ENCODE results near the gene ZC3H10. TPM values are rescaled to one million over a fixed set of nuclear protein-coding genes. Genes with fewer than 3 reads are reported as not detected.
A peak's percentile ranks its signal among the peaks of the same experiment; 100 is the strongest.

Gene ZC3H10
- total and polyA plus RNA-seq, 2 of the 13 experiments (the other 11 are each of a cell fraction or from before 2014, with no cell fraction given): 0.70 to 2.3 TPM

DNA sequence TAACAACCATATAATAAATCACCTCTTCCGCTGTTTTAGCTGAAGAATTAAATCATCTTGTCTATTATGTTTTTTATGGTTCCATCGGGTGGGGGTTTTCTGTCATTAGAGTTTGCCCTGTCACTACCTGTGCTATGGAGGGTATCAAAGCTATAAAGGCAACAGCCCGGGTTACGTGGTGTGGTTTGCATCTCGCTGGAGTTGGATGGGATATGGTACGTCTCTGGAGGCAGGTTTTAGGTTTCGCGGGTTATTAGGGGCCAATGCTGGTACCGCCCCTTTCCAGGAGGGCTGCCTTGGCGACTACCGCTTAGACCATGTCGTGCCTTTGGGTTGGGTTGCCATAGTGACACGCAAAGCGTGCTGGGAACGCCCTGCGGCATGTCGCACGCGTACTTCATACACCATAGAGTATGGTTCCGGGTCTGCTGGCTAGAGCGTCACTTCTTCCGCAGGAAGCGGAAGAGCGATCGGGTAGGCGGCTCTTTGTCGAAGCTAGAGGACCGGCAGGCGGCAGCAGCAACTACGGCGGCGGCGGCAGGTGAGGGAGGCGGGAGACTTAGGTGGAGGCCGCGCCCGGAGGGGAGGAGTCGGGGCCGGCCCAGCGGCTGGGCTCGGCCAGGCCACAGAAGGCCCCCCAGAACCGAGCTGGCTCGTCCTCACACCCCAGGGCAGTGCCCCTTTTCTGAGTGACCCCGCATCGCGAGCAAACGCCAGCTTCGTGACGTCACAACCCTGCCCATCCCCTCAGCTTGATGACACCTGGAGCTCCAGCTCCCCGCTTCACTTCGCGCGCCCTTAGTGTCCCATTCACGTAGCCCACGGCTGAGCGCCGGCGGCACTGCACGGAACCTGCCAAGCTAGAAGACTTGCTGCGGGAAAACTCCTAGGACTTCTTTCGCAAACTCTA lies at the start of gene ZC3H10 (continued):
- TF ChIP-seq, protein P1, sequence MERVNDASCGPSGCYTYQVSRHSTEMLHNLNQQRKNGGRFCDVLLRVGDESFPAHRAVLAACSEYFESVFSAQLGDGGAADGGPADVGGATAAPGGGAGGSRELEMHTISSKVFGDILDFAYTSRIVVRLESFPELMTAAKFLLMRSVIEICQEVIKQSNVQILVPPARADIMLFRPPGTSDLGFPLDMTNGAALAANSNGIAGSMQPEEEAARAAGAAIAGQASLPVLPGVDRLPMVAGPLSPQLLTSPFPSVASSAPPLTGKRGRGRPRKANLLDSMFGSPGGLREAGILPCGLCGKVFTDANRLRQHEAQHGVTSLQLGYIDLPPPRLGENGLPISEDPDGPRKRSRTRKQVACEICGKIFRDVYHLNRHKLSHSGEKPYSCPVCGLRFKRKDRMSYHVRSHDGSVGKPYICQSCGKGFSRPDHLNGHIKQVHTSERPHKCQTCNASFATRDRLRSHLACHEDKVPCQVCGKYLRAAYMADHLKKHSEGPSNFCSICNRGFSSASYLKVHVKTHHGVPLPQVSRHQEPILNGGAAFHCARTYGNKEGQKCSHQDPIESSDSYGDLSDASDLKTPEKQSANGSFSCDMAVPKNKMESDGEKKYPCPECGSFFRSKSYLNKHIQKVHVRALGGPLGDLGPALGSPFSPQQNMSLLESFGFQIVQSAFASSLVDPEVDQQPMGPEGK (CRISPR knock-in tag; IDR thresholded peaks at IDR 0.05): 0 out of 2 replicates have a peak, but pooled peaks have one; percentile 18
- TF ChIP-seq ZNF350 (CRISPR knock-in tag; IDR thresholded peaks at IDR 0.05; ENCODE audit: borderline replicate concordance, low read depth): peak; percentile 93
- peak; percentile 85 for TF ChIP-seq DR1 (CRISPR knock-in tag; IDR thresholded peaks at IDR 0.05)
- TF ChIP-seq FOXO1 (CRISPR knock-in tag; IDR thresholded peaks at IDR 0.05): peak; percentile 23; the same call in 1 of the 2 replicates
- TF ChIP-seq EP300 (IDR thresholded peaks at IDR 0.05; ENCODE audit: low read depth in 2 of 2, low read length in 2 of 2): peak in 1 of 2 experiments; percentile 73; a peak in 3 of 4 replicates
- peak; percentile 57; the same call in 1 of the 2 replicates for TF ChIP-seq EP300 (CRISPR knock-in tag; IDR thresholded peaks at IDR 0.05; ENCODE audit: borderline replicate concordance)
- 0 out of 2 replicates have a peak, but pooled peaks have one; percentile 38 for TF ChIP-seq ZNF761 (CRISPR knock-in tag; conservative IDR thresholded peaks at IDR 0.05)
- TF ChIP-seq, protein P2, sequence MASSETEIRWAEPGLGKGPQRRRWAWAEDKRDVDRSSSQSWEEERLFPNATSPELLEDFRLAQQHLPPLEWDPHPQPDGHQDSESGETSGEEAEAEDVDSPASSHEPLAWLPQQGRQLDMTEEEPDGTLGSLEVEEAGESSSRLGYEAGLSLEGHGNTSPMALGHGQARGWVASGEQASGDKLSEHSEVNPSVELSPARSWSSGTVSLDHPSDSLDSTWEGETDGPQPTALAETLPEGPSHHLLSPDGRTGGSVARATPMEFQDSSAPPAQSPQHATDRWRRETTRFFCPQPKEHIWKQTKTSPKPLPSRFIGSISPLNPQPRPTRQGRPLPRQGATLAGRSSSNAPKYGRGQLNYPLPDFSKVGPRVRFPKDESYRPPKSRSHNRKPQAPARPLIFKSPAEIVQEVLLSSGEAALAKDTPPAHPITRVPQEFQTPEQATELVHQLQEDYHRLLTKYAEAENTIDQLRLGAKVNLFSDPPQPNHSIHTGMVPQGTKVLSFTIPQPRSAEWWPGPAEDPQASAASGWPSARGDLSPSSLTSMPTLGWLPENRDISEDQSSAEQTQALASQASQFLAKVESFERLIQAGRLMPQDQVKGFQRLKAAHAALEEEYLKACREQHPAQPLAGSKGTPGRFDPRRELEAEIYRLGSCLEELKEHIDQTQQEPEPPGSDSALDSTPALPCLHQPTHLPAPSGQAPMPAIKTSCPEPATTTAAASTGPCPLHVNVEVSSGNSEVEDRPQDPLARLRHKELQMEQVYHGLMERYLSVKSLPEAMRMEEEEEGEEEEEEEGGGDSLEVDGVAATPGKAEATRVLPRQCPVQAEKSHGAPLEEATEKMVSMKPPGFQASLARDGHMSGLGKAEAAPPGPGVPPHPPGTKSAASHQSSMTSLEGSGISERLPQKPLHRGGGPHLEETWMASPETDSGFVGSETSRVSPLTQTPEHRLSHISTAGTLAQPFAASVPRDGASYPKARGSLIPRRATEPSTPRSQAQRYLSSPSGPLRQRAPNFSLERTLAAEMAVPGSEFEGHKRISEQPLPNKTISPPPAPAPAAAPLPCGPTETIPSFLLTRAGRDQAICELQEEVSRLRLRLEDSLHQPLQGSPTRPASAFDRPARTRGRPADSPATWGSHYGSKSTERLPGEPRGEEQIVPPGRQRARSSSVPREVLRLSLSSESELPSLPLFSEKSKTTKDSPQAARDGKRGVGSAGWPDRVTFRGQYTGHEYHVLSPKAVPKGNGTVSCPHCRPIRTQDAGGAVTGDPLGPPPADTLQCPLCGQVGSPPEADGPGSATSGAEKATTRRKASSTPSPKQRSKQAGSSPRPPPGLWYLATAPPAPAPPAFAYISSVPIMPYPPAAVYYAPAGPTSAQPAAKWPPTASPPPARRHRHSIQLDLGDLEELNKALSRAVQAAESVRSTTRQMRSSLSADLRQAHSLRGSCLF (CRISPR knock-in tag; IDR thresholded peaks at IDR 0.05; ENCODE audit: borderline replicate concordance): no peak
- TF ChIP-seq, protein P3, sequence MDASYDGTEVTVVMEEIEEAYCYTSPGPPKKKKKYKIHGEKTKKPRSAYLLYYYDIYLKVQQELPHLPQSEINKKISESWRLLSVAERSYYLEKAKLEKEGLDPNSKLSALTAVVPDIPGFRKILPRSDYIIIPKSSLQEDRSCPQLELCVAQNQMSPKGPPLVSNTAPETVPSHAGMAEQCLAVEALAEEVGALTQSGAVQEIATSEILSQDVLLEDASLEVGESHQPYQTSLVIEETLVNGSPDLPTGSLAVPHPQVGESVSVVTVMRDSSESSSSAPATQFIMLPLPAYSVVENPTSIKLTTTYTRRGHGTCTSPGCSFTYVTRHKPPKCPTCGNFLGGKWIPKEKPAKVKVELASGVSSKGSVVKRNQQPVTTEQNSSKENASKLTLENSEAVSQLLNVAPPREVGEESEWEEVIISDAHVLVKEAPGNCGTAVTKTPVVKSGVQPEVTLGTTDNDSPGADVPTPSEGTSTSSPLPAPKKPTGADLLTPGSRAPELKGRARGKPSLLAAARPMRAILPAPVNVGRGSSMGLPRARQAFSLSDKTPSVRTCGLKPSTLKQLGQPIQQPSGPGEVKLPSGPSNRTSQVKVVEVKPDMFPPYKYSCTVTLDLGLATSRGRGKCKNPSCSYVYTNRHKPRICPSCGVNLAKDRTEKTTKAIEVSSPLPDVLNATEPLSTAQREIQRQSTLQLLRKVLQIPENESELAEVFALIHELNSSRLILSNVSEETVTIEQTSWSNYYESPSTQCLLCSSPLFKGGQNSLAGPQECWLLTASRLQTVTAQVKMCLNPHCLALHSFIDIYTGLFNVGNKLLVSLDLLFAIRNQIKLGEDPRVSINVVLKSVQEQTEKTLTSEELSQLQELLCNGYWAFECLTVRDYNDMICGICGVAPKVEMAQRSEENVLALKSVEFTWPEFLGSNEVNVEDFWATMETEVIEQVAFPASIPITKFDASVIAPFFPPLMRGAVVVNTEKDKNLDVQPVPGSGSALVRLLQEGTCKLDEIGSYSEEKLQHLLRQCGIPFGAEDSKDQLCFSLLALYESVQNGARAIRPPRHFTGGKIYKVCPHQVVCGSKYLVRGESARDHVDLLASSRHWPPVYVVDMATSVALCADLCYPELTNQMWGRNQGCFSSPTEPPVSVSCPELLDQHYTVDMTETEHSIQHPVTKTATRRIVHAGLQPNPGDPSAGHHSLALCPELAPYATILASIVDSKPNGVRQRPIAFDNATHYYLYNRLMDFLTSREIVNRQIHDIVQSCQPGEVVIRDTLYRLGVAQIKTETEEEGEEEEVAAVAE (CRISPR knock-in tag; IDR thresholded peaks at IDR 0.05; ENCODE audit: borderline replicate concordance): peak; percentile 92
- TF ChIP-seq, protein P4, sequence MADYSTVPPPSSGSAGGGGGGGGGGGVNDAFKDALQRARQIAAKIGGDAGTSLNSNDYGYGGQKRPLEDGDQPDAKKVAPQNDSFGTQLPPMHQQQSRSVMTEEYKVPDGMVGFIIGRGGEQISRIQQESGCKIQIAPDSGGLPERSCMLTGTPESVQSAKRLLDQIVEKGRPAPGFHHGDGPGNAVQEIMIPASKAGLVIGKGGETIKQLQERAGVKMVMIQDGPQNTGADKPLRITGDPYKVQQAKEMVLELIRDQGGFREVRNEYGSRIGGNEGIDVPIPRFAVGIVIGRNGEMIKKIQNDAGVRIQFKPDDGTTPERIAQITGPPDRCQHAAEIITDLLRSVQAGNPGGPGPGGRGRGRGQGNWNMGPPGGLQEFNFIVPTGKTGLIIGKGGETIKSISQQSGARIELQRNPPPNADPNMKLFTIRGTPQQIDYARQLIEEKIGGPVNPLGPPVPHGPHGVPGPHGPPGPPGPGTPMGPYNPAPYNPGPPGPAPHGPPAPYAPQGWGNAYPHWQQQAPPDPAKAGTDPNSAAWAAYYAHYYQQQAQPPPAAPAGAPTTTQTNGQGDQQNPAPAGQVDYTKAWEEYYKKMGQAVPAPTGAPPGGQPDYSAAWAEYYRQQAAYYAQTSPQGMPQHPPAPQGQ (CRISPR knock-in tag; IDR thresholded peaks at IDR 0.05; ENCODE audit: borderline replicate concordance): peak; percentile 62; the same call in 1 of the 2 replicates
- no peak for TF ChIP-seq PCBP2 (optimal IDR thresholded peaks at IDR 0.05; ENCODE audit: low read depth, low read length, poor library complexity, severe bottlenecking)
- TF ChIP-seq MYC (CRISPR knock-in tag; IDR thresholded peaks at IDR 0.05; ENCODE audit: borderline replicate concordance): peak; percentile 93

All from HepG2 (cell line).